WTC11 (cell line): ENCODE results near the gene CAGE1.

Experiments used
- AFF4 ChIP-seq: sonication (generic); formaldehyde crosslinking; IDR thresholded peaks from 2 replicates; pipeline ENCODE4 v1.8.1; 2023; ENCODE audit warnings: mild to moderate bottlenecking, missing genetic modification reagents, borderline replicate concordance
- CREB1 ChIP-seq: sonication (generic); formaldehyde crosslinking; IDR thresholded peaks from 2 replicates; pipeline ENCODE4 v1.8.0; 2023; ENCODE audit warnings: mild to moderate bottlenecking, missing genetic modification reagents
- CTCF ChIP-seq: fragments of 200-600 bp; IDR thresholded peaks from 2 replicates; pipeline ENCODE4 v1.8.0; 2022; ENCODE audit warnings: antibody characterized with exemption
- E2F1 ChIP-seq: sonication (generic); formaldehyde crosslinking; IDR thresholded peaks from 2 replicates; pipeline ENCODE4 v1.8.0; 2022; ENCODE audit warnings: mild to moderate bottlenecking, missing genetic modification reagents
- EMX1 ChIP-seq: fragments of 250-450 bp; sonication (Bioruptor Pico); IDR thresholded peaks from 2 replicates; pipeline ENCODE4 v1.8.0; 2021; ENCODE audit warnings: mild to moderate bottlenecking
- JAZF1 ChIP-seq: fragments of 250-450 bp; sonication (Bioruptor Pico); IDR thresholded peaks from 2 replicates; pipeline ENCODE4 v1.9.0; 2021; ENCODE audit warnings: moderate library complexity, mild to moderate bottlenecking, inconsistent platforms
- MAX ChIP-seq: sonication (generic); formaldehyde crosslinking; IDR thresholded peaks from 2 replicates; pipeline ENCODE4 v1.8.0; 2022; ENCODE audit warnings: mild to moderate bottlenecking, missing genetic modification reagents
- NFATC4 ChIP-seq: fragments of 250-450 bp; sonication (Bioruptor Pico); IDR thresholded peaks from 2 replicates; pipeline ENCODE4 v1.9.0; 2021; ENCODE audit warnings: mild to moderate bottlenecking
- NFE2L1 ChIP-seq: sonication (generic); formaldehyde crosslinking; IDR thresholded peaks from 2 replicates; pipeline ENCODE4 v1.8.1; 2023; ENCODE audit warnings: missing genetic modification reagents
- NR2C2 ChIP-seq: sonication (generic); formaldehyde crosslinking; IDR thresholded peaks from 2 replicates; pipeline ENCODE4 v1.8.0; 2022; ENCODE audit warnings: mild to moderate bottlenecking, missing genetic modification reagents
- SP1 ChIP-seq: sonication (generic); formaldehyde crosslinking; conservative IDR thresholded peaks from 2 replicates; pipeline ENCODE4 v1.8.1; 2022; ENCODE audit warnings: missing genetic modification reagents
- TCF7 ChIP-seq: sonication (generic); formaldehyde crosslinking; IDR thresholded peaks from 2 replicates; pipeline ENCODE4 v1.8.0; 2022; ENCODE audit warnings: mild to moderate bottlenecking, low read depth, missing genetic modification reagents, moderate library complexity
- TEAD4 ChIP-seq: sonication (generic); formaldehyde crosslinking; IDR thresholded peaks from 2 replicates; pipeline ENCODE4 v1.8.0; 2022; ENCODE audit warnings: mild to moderate bottlenecking, missing genetic modification reagents
- USF2 ChIP-seq: sonication (generic); formaldehyde crosslinking; IDR thresholded peaks from 2 replicates; pipeline ENCODE4 v1.8.1; 2023; ENCODE audit warnings: mild to moderate bottlenecking, missing genetic modification reagents, moderate library complexity

DNA sequence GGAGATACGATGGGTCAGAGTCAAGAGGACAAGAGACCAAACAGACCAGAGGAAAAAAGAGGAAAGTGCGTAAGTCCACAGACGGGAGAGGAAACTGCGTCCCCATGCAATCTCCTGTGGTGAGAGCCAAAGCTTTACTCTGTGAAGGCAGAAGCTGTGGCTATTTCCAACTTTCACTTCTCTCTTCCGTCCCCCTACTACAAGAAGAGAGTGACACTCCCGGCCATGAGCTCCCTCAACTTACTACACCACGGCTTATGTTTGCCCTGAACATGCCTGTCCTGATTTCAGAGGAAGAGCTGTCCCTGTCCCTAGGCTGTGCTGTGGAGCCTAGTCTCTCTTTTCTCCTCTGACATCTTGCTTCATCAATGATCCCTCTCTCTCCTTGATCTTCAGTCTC, 65.0 kb downstream of the CAGE1 start:
- no peak for TF ChIP-seq CREB1
- no peak for TF ChIP-seq NFATC4
- no peak for TF ChIP-seq CTCF
- TF ChIP-seq NFE2L1 (CRISPR knock-in tag) = no peak
- no peak for TF ChIP-seq E2F1 (CRISPR knock-in tag)
- TF ChIP-seq SP1 (CRISPR knock-in tag) = no peak
- no peak for TF ChIP-seq USF2 (CRISPR knock-in tag)
- no peak for TF ChIP-seq NR2C2
- no peak for TF ChIP-seq AFF4 (CRISPR knock-in tag)
- no peak for TF ChIP-seq TEAD4 (CRISPR knock-in tag)
- TF ChIP-seq MAX (CRISPR knock-in tag) = no peak
- no peak for TF ChIP-seq EMX1 (CRISPR knock-in tag)
- no peak for TF ChIP-seq JAZF1 (CRISPR knock-in tag)
- no peak for TF ChIP-seq TCF7 (CRISPR knock-in tag)
